Sigmoid colon (tissue), 4 donors: ENCODE measurements around the gene ATP10D.

ENCODE experiments used
- CTCF ChIP-seq, 4 experiments: fragments of 450-650 bp in 3 of 4; fragments of 200-600 bp in 1 of 4; IDR thresholded peaks; one replicate each; pipeline ENCODE4 v1.5.1; 2016 to 2019; ENCODE audit warnings: antibody characterized with exemption in 4 of 4, mild to moderate bottlenecking in 3 of 4, moderate library complexity in 2 of 4
- POLR2AphosphoS5 ChIP-seq, 4 donors: sonication (generic); formaldehyde crosslinking; IDR thresholded peaks; one replicate each; pipeline ENCODE4 v1.6.1; 2017; ENCODE audit warnings: antibody characterized with exemption in 4 of 4

GRCh38 chr4:47579235-47579634 lies 94.2 kb downstream of the ATP10D start:
- TF ChIP-seq CTCF (IDR thresholded peaks at IDR 0.05) (no peak), POLR2AphosphoS5 (IDR thresholded peaks at IDR 0.05) (no peak)
